ENCODE measurements around the gene DLG4.

DLG4 gene

GRCh38 chr17:7219812-7220592 lies at the start of gene DLG4, which contains the start of gene ACADVL:
Gene DLG4 (minus strand): TSS chr17:7219836.
Gene ACADVL (plus strand): TSS chr17:7219938. CDS start chr17:7219985, 47 bp downstream.
- FAIRE-seq, result peak; percentile 96
- DNase-seq (ENCODE audit: insufficient read length, low spot score), result peak; percentile 96

GRCh38 chr17:7266784-7267183 lies 47.1 kb upstream of the DLG4 start:
- DNase-seq (ENCODE audit: insufficient read length, low spot score) (no peak), FAIRE-seq (no peak)

GRCh38 chr17:7263801-7264078 lies 44.1 kb upstream of the DLG4 start:
- DNase-seq (ENCODE audit: insufficient read length, low spot score) (no peak), FAIRE-seq (no peak)

- FAIRE-seq (peak; percentile 84), DNase-seq (ENCODE audit: insufficient read length, low spot score) (no peak)
Measured at GRCh38 chr17:7262935-7263800, 43.5 kb upstream of the DLG4 start.

GRCh38 chr17:7262192-7262934 lies 42.7 kb upstream of the DLG4 start, which contains the start of gene CLDN7:
Gene CLDN7 (minus strand): TSS chr17:7262478. CDS start chr17:7262043, 435 bp downstream.
- DNase-seq (ENCODE audit: insufficient read length, low spot score) (no peak), FAIRE-seq (no peak)

- DNase-seq (ENCODE audit: insufficient read length, low spot score), result no peak
- FAIRE-seq, result no peak
Measured at GRCh38 chr17:7261379-7262191, 41.9 kb upstream of the DLG4 start.

- FAIRE-seq (no peak), DNase-seq (ENCODE audit: insufficient read length, low spot score) (no peak)
Measured at GRCh38 chr17:7260651-7261378, 41.2 kb upstream of the DLG4 start.

- FAIRE-seq (no peak), DNase-seq (ENCODE audit: insufficient read length, low spot score) (no peak)
Measured at GRCh38 chr17:7260151-7260550, 40.5 kb upstream of the DLG4 start.

GRCh38 chr17:7259555-7259889 lies 39.9 kb upstream of the DLG4 start:
- no peak for FAIRE-seq

GRCh38 chr17:7258731-7259554 lies 39.3 kb upstream of the DLG4 start:
- FAIRE-seq (no peak), DNase-seq (ENCODE audit: insufficient read length, low spot score) (no peak)

More at GRCh38 chr17:7259555-7259889, 39.9 kb upstream of the DLG4 start:
- no peak for DNase-seq (ENCODE audit: insufficient read length, low spot score)

GRCh38 chr17:7256766-7257456 lies 37.3 kb upstream of the DLG4 start:
- no peak for DNase-seq (ENCODE audit: insufficient read length, low spot score)

GRCh38 chr17:7254511-7254910 lies 34.9 kb upstream of the DLG4 start:
- DNase-seq (ENCODE audit: insufficient read length, low spot score) (no peak), FAIRE-seq (no peak)

More at GRCh38 chr17:7256766-7257456, 37.3 kb upstream of the DLG4 start:
- no peak for FAIRE-seq

- FAIRE-seq, result no peak
Measured at GRCh38 chr17:7253082-7253481, 33.4 kb upstream of the DLG4 start.

GRCh38 chr17:7252176-7253043 lies 32.8 kb upstream of the DLG4 start, which contains the start of gene ELP5:
Gene ELP5 (plus strand): TSS chr17:7252215. CDS start chr17:7252551, 336 bp downstream.
- DNase-seq (ENCODE audit: insufficient read length, low spot score) (peak; percentile 97), FAIRE-seq (no peak)

More at GRCh38 chr17:7253082-7253481, 33.4 kb upstream of the DLG4 start:
- DNase-seq (ENCODE audit: insufficient read length, low spot score), result no peak

- peak; percentile 99 for FAIRE-seq
Measured at GRCh38 chr17:7251661-7252175, 32.1 kb upstream of the DLG4 start, which contains the start of gene CTDNEP1. Gene CTDNEP1 (minus strand): TSS chr17:7251734. CDS start chr17:7251296, 438 bp downstream.

More at GRCh38 chr17:7251661-7252175, 32.1 kb upstream of the DLG4 start, which contains the start of gene CTDNEP1:
- DNase-seq (ENCODE audit: insufficient read length, low spot score), result peak; percentile 99
